Measurements from ENCODE around the gene SLAMF7.

- TF ChIP-seq EZH2 (IDR thresholded peaks at IDR 0.05; ENCODE audit: borderline replicate concordance, low read depth, low read length, severe bottlenecking), result no peak
- TF ChIP-seq POLR2A (IDR thresholded peaks at IDR 0.05; ENCODE audit: low read depth, low read length), result no peak
- no peak for TF ChIP-seq CTCF (IDR thresholded peaks at IDR 0.05; ENCODE audit: extremely low read depth in 1 of 2, insufficient read depth in 1 of 2, low read depth in 1 of 2, low read length in 2 of 2)
- no peak for TF ChIP-seq JUN (IDR thresholded peaks at IDR 0.05; ENCODE audit: borderline replicate concordance, insufficient read depth, insufficient read length, low read depth)
- TF ChIP-seq POLR2AphosphoS5 (IDR thresholded peaks at IDR 0.05; ENCODE audit: insufficient read depth, low read depth, low read length), result no peak
- TF ChIP-seq MAX (IDR thresholded peaks at IDR 0.05; ENCODE audit: insufficient read depth, insufficient read length), result no peak
Observed at GRCh38 chr1:160708118-160708517, 30.9 kb upstream of the SLAMF7 start.

Data from endothelial cell of umbilical vein (primary cell).